NOMO-1 treated with dmso at 0.1 percent for 144 hours (cell line): ENCODE data around the gene PLXNA1.

Source experiments
- DNase-seq: peaks from one replicate; lab custom pipeline; 2025; ENCODE audit not compliant: unreplicated experiment; lab: John Stamatoyannopoulos, UW

PLXNA1 gene

GRCh38 chr3:126987129-126987528 is 4.2 kb downstream of the PLXNA1 start:
- no peak for DNase-seq

GRCh38 chr3:126987596-126987995 is 4.7 kb downstream of the PLXNA1 start:
- no peak for DNase-seq

- DNase-seq, result no peak
Observed at GRCh38 chr3:126988451-126989021, 5.6 kb downstream of the PLXNA1 start.

- DNase-seq, result no peak
Observed at GRCh38 chr3:126989316-126990023, 6.6 kb downstream of the PLXNA1 start.

GRCh38 chr3:126990024-126990700 is 7.2 kb downstream of the PLXNA1 start:
- DNase-seq, result no peak

- no peak for DNase-seq
Observed at GRCh38 chr3:126990890-126991289, 8.0 kb downstream of the PLXNA1 start.

- no peak for DNase-seq
Observed at GRCh38 chr3:126991366-126992200, 8.7 kb downstream of the PLXNA1 start.

- DNase-seq, result no peak
Observed at GRCh38 chr3:126992216-126992615, 9.3 kb downstream of the PLXNA1 start.

GRCh38 chr3:126992776-126993175 is 9.9 kb downstream of the PLXNA1 start:
- no peak for DNase-seq

GRCh38 chr3:126993436-126993835 is 10.5 kb downstream of the PLXNA1 start:
- DNase-seq, result no peak

GRCh38 chr3:126994661-126995245 is 11.8 kb downstream of the PLXNA1 start:
- DNase-seq, result no peak

GRCh38 chr3:126995254-126995780 is 12.4 kb downstream of the PLXNA1 start:
- no peak for DNase-seq

- DNase-seq, result no peak
Observed at GRCh38 chr3:126995926-126996512, 13.1 kb downstream of the PLXNA1 start.

GRCh38 chr3:126996905-126997304 is 14.0 kb downstream of the PLXNA1 start:
- no peak for DNase-seq

GRCh38 chr3:126997455-126998038 is 14.6 kb downstream of the PLXNA1 start:
- no peak for DNase-seq

GRCh38 chr3:126998320-126998719 is 15.4 kb downstream of the PLXNA1 start:
- no peak for DNase-seq

- DNase-seq, result no peak
Observed at GRCh38 chr3:126998728-126999127, 15.8 kb downstream of the PLXNA1 start.

GRCh38 chr3:126999383-126999782 is 16.5 kb downstream of the PLXNA1 start:
- no peak for DNase-seq

- no peak for DNase-seq
Observed at GRCh38 chr3:127000119-127000518, 17.2 kb downstream of the PLXNA1 start.

GRCh38 chr3:127000761-127001160 is 17.8 kb downstream of the PLXNA1 start:
- no peak for DNase-seq
